ENCODE measurements around the gene CST1.
"Not testable (repeated sequence)": the region's sequence is repeated elsewhere in the genome, so short reads cannot be mapped to it uniquely, and the experiment has no call there.

DNA sequence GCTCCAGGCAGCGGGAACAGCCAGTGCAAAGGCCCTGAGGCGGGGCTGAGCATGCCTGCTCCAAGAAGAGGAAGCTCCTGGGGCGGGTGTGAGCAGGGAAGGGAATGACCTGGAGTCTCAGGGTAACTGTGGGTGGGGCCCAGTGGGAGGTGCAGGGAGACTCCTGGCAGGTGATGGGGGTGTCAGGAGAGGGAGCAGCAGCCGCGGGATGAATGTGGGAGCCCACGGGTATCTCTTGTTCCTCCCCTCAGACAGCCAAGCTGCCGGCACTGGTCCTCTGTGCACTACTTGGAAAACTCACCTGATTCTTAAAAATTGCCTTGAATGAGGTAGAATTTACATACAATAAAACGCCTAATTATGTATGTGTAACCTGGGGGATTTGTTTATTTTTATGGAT is 26.6 kb upstream of the CST1 start:
- TF ChIP-seq, protein P1, sequence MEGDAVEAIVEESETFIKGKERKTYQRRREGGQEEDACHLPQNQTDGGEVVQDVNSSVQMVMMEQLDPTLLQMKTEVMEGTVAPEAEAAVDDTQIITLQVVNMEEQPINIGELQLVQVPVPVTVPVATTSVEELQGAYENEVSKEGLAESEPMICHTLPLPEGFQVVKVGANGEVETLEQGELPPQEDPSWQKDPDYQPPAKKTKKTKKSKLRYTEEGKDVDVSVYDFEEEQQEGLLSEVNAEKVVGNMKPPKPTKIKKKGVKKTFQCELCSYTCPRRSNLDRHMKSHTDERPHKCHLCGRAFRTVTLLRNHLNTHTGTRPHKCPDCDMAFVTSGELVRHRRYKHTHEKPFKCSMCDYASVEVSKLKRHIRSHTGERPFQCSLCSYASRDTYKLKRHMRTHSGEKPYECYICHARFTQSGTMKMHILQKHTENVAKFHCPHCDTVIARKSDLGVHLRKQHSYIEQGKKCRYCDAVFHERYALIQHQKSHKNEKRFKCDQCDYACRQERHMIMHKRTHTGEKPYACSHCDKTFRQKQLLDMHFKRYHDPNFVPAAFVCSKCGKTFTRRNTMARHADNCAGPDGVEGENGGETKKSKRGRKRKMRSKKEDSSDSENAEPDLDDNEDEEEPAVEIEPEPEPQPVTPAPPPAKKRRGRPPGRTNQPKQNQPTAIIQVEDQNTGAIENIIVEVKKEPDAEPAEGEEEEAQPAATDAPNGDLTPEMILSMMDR (IDR thresholded peaks at IDR 0.05; ENCODE audit: insufficient read depth, low read length), result not testable (repeated sequence)
- TF ChIP-seq SPI1 (IDR thresholded peaks at IDR 0.05; ENCODE audit: borderline replicate concordance, low read depth), result not testable (repeated sequence)
- TF ChIP-seq, protein P2, sequence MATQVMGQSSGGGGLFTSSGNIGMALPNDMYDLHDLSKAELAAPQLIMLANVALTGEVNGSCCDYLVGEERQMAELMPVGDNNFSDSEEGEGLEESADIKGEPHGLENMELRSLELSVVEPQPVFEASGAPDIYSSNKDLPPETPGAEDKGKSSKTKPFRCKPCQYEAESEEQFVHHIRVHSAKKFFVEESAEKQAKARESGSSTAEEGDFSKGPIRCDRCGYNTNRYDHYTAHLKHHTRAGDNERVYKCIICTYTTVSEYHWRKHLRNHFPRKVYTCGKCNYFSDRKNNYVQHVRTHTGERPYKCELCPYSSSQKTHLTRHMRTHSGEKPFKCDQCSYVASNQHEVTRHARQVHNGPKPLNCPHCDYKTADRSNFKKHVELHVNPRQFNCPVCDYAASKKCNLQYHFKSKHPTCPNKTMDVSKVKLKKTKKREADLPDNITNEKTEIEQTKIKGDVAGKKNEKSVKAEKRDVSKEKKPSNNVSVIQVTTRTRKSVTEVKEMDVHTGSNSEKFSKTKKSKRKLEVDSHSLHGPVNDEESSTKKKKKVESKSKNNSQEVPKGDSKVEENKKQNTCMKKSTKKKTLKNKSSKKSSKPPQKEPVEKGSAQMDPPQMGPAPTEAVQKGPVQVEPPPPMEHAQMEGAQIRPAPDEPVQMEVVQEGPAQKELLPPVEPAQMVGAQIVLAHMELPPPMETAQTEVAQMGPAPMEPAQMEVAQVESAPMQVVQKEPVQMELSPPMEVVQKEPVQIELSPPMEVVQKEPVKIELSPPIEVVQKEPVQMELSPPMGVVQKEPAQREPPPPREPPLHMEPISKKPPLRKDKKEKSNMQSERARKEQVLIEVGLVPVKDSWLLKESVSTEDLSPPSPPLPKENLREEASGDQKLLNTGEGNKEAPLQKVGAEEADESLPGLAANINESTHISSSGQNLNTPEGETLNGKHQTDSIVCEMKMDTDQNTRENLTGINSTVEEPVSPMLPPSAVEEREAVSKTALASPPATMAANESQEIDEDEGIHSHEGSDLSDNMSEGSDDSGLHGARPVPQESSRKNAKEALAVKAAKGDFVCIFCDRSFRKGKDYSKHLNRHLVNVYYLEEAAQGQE (IDR thresholded peaks at IDR 0.05; ENCODE audit: insufficient replicate concordance, low read depth), result not testable (repeated sequence)

Measured in HL-60 (cell line).